Endothelial cell of umbilical vein (primary cell): ENCODE data around the gene DBX1. TPM values are rescaled to one million over a fixed set of nuclear protein-coding genes. Genes with fewer than 3 reads are reported as not detected.

Experiments used
- BruUV-seq: library from RNA; stranded (reverse); fragments of 400-500 nt; replicated peaks from 2 replicates; lab custom pipeline; 2021; lab: Mats Ljungman, UMichigan
- CTCF ChIA-PET: fragments of 300-600, 350-600 bp; sonication (Branson Sonifier 250); formaldehyde crosslinking; loops from one replicate; lab custom pipeline; 2021; ENCODE audit warnings: antibody characterized with exemption, inconsistent platforms; lab: Charles Lee
- POLR2A ChIA-PET: fragments of 300-600, 350-600 bp; sonication (Branson Sonifier 250); formaldehyde crosslinking; loops from one replicate; lab custom pipeline; 2021; ENCODE audit warnings: antibody characterized with exemption, inconsistent platforms; lab: Charles Lee
- DNase-seq: peaks from one replicate; pipeline ENCODE4 v3.0.0-alpha.2; 2011; ENCODE audit warnings: low read depth, low spot score
- FAIRE-seq: peaks from 2 replicates; lab custom pipeline; 2011; peaks lifted over from hg19 to GRCh38; lab: Jason Lieb, UNC
- H2AFZ ChIP-seq: 2 replicates; pipeline ENCODE4 v1.6.0; 2012; ENCODE audit warnings: low read depth, low read length, control low read depth, inconsistent platforms
- H3K27ac ChIP-seq: 2 replicates; pipeline ENCODE4 v1.5.1; 2011; ENCODE audit warnings: low read depth, mild to moderate bottlenecking, control low read depth, low read length, moderate library complexity; ENCODE audit not compliant: insufficient read depth
- H3K27me3 ChIP-seq, 2 experiments: 2 replicates each; pipeline versions ENCODE4 v1.6.0 to v1.6.1; 2011; ENCODE audit warnings: low read length in 2 of 2, mixed read lengths in 1 of 2; ENCODE audit not compliant: control insufficient read depth in 2 of 2, insufficient read depth in 2 of 2
- H3K36me3 ChIP-seq, 2 experiments: 2 replicates in 1 of 2; 3 replicates in 1 of 2; pipeline ENCODE4 v1.5.1; 2011; ENCODE audit warnings: low read length in 2 of 2, mild to moderate bottlenecking in 1 of 2, moderate library complexity in 1 of 2; ENCODE audit not compliant: control insufficient read depth in 2 of 2, insufficient read depth in 2 of 2; ENCODE audit errors: extremely low read depth in 1 of 2
- H3K4me1 ChIP-seq: 3 replicates; pipeline ENCODE4 v1.5.1; 2011; ENCODE audit warnings: mild to moderate bottlenecking, low read length; ENCODE audit not compliant: control insufficient read depth, insufficient read depth; ENCODE audit errors: extremely low read depth
- H3K4me2 ChIP-seq: 2 replicates; pipeline ENCODE4 v1.6.1; 2011; ENCODE audit warnings: low read length, control low read depth, mixed read lengths; ENCODE audit not compliant: insufficient read depth
- H3K4me3 ChIP-seq, 3 experiments: fragments of 200-600 bp in 1 of 3; sonication (generic), shearing (Covaris generic) in 1 of 3; replicated peaks in 1 of 3; 2 replicates each; pipeline ENCODE4 v1.5.1; 2011 to 2016; ENCODE audit warnings: control low read depth in 3 of 3, low read length in 3 of 3, mild to moderate bottlenecking in 2 of 3, inconsistent platforms in 1 of 3, low read depth in 1 of 3, moderate library complexity in 1 of 3; ENCODE audit not compliant: insufficient read depth in 1 of 3
- H3K79me2 ChIP-seq: 2 replicates; pipeline ENCODE4 v1.6.0; 2012; ENCODE audit warnings: low read length, inconsistent platforms; ENCODE audit not compliant: control insufficient read depth, insufficient read depth
- H3K9ac ChIP-seq: replicated peaks from 2 replicates; pipeline ENCODE3; 2011; ENCODE audit warnings: low read length, control low read depth; ENCODE audit not compliant: insufficient read depth; ENCODE audit errors: extremely low read depth
- H3K9me1 ChIP-seq: replicated peaks from 3 replicates; pipeline ENCODE4 v1.6.0; 2011; ENCODE audit warnings: mild to moderate bottlenecking, low read length; ENCODE audit not compliant: control insufficient read depth, insufficient read depth; ENCODE audit errors: extremely low read depth
- H3K9me3 ChIP-seq: replicated peaks from 2 replicates; pipeline ENCODE4 v1.5.1; 2012; ENCODE audit warnings: low read length, inconsistent platforms; ENCODE audit not compliant: control insufficient read depth, insufficient read depth
- H4K20me1 ChIP-seq: replicated peaks from 2 replicates; pipeline ENCODE3; 2011; ENCODE audit warnings: mild to moderate bottlenecking, low read length; ENCODE audit not compliant: control insufficient read depth, insufficient read depth; ENCODE audit errors: extremely low read depth
- EZH2 ChIP-seq: IDR thresholded peaks from 2 replicates; pipeline ENCODE4 v1.6.1; 2012; ENCODE audit warnings: borderline replicate concordance, low read depth, mild to moderate bottlenecking, moderate library complexity, low read length, inconsistent platforms; ENCODE audit not compliant: severe bottlenecking
- FOS ChIP-seq: IDR thresholded peaks from 2 replicates; pipeline ENCODE4 v1.6.1; 2011; ENCODE audit warnings: mild to moderate bottlenecking, low read length, moderate library complexity, borderline replicate concordance; ENCODE audit not compliant: insufficient read depth
- GATA2 ChIP-seq: IDR thresholded peaks from 2 replicates; pipeline ENCODE4 v1.7.0; 2011; ENCODE audit warnings: low read depth, mild to moderate bottlenecking, moderate library complexity, mixed read lengths, low read length; ENCODE audit not compliant: insufficient read length, insufficient read depth
- dilution Hi-C: fragments of 300-500 bp; cut with MboI; formaldehyde crosslinking; loops from one replicate; pipeline ENCODE4 v1.15.0; 2019; ENCODE audit warnings: low sequenced_read_pairs; ENCODE audit not compliant: extremely low pct_ligation_motif_present
- intact Hi-C: fragments of 100-400 bp; cut with micrococcal nuclease; formaldehyde crosslinking; loops from one replicate; pipeline ENCODE4 v1.10.0; 2022
- polyA plus RNA-seq, 4 experiments: library from polyadenylated mRNA; depleted of rRNA in 3 of 4; stranded (reverse) in 3 of 4; unstranded in 1 of 4; fragments of >200 nt; gene quantifications; 2 replicates each; pipeline versions ENCODE4 v1.2.1 to v1.2.3, GENCODE V29; 2011 to 2012; ENCODE audit warnings: missing spikeins in 1 of 4
- total RNA-seq: library from RNA; stranded (reverse); gene quantifications from 2 replicates; pipeline ENCODE4 v1.2.3, GENCODE V29; 2021
- TF ChIP-seq, protein P1 (sequence below), 2 donors: IDR thresholded peaks; 1 replicate in 1 of 2; 2 replicates in 1 of 2; pipeline ENCODE4 v1.5.1; 2011; ENCODE audit warnings: low read length in 2 of 2, mild to moderate bottlenecking in 2 of 2, moderate library complexity in 2 of 2, control low read depth in 1 of 2, inconsistent platforms in 1 of 2, low read depth in 1 of 2; ENCODE audit not compliant: insufficient read depth in 1 of 2; ENCODE audit errors: extremely low read depth in 1 of 2

The DBX1 gene
- total and polyA plus RNA-seq, 2 donors (not counting 3 experiments of a cell fraction or from before 2014, with no cell fraction given): not detected

GRCh38 chr11:20113149-20113438, 47.2 kb downstream of the DBX1 start:
- H3K4me1 ChIP-seq: peaks cover 38% of the 10 kb centered on the region
- CTCF ChIA-PET: interaction anchor here (1.0 to 8.2 kb wide), 12 partner anchors 12 to 161 kb away, joined by 3 to 68 read pairs (median 6); no protein-coding TSS in a partner anchor
- H3K27ac ChIP-seq: peak overlapping the region; percentile 88
- no peaks in the 10 kb centered on the region for H3K27me3 ChIP-seq
- H3K79me2 ChIP-seq: no peaks in the 10 kb centered on the region
- no peak for DNase-seq
- POLR2A ChIA-PET: interaction anchor here (0.6 kb wide), 1 partner anchor 91 kb away, joined by 3 read pairs; no protein-coding TSS in a partner anchor
- TF ChIP-seq EZH2 (no peak), FOS (no peak), GATA2 (no peak)
- TF ChIP-seq, protein P1, sequence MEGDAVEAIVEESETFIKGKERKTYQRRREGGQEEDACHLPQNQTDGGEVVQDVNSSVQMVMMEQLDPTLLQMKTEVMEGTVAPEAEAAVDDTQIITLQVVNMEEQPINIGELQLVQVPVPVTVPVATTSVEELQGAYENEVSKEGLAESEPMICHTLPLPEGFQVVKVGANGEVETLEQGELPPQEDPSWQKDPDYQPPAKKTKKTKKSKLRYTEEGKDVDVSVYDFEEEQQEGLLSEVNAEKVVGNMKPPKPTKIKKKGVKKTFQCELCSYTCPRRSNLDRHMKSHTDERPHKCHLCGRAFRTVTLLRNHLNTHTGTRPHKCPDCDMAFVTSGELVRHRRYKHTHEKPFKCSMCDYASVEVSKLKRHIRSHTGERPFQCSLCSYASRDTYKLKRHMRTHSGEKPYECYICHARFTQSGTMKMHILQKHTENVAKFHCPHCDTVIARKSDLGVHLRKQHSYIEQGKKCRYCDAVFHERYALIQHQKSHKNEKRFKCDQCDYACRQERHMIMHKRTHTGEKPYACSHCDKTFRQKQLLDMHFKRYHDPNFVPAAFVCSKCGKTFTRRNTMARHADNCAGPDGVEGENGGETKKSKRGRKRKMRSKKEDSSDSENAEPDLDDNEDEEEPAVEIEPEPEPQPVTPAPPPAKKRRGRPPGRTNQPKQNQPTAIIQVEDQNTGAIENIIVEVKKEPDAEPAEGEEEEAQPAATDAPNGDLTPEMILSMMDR (IDR thresholded peaks at IDR 0.05; ENCODE audit: extremely low read depth in 1 of 2, insufficient read depth in 1 of 2, low read depth in 1 of 2, low read length in 2 of 2): no peak
- no peak overlapping the region for H3K9ac ChIP-seq
- no peaks in the 10 kb centered on the region for H3K9me3 ChIP-seq
- intact Hi-C loops: loop anchor here (2.0 to 5.0 kb wide), 3 partner anchors 91 to 742 kb away; no protein-coding TSS in a partner anchor
- dilution Hi-C loops: no loop called here
- peaks cover 0 to 11% of the 10 kb centered on the region in 2 experiments for H3K36me3 ChIP-seq
- H2AFZ ChIP-seq: peak overlapping the region; percentile 20
- H3K4me2 ChIP-seq: peak overlapping the region; percentile 36
- BruUV-seq: TSS peak; percentile 18
- no peak overlapping the region for H3K4me3 ChIP-seq
- no peak for FAIRE-seq
- H3K9me1 ChIP-seq: no peaks in the 10 kb centered on the region
- H4K20me1 ChIP-seq: no peaks in the 10 kb centered on the region
